Stimulated activated effector memory CD8-positive, alpha-beta T cell treated with anti-CD3 and anti-CD28 coated beads, Interleukin-12 subunit alpha, Interleukin-12 subunit beta, amount 100 ng/mL, for 72 hours (primary cell): ENCODE results near the gene XRCC1.

Source experiments
- ATAC-seq: fragments of 150-1000 bp; cut with Tn5 transposase; 2 replicates; pipeline ENCODE4 v1.10.0; 2021
- DNase-seq, 2 donors: peaks; one replicate each; pipeline ENCODE4 v3.0.0; 2021 to 2022; ENCODE audit warnings: low spot score in 2 of 2
- H3K27ac Mint-ChIP-seq: one replicate; pipeline ENCODE4 v1.8.0; 2022; ENCODE audit warnings: mild to moderate bottlenecking, mixed read lengths
- H3K36me3 Mint-ChIP-seq: one replicate; pipeline ENCODE4 v1.8.0; 2022; ENCODE audit warnings: mild to moderate bottlenecking, mixed read lengths
- H3K4me1 Mint-ChIP-seq: one replicate; pipeline ENCODE4 v1.8.0; 2022; ENCODE audit warnings: mixed read lengths
- H3K4me3 Mint-ChIP-seq: one replicate; pipeline ENCODE4 v1.8.0; 2022; ENCODE audit warnings: mild to moderate bottlenecking, mixed read lengths
- H3K9me3 Mint-ChIP-seq: one replicate; pipeline ENCODE4 v1.8.0; 2022; ENCODE audit warnings: mixed read lengths

The XRCC1 gene

DNA sequence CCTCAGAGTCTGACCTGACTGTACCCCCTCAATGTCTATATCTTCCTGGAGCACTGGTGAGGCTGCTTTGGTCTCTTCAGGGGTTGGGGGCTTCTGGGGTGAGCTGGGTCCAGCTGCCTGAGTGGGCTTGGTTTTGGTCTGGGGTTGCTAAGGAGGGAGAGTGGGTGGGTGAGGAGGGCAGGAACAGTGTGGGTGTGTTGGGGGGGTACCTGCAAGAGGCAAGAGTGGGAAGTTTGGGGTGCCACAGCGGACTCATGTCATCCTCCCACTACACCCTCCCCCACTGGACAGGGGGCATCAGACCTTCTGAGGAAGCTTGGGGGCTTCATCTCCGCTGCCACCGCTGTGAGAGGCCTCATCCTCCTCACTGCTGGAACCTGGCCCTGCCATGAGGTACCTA, 28.7 kb downstream of the XRCC1 start:
- no peaks in the 10 kb centered on the region for H3K9me3 Mint-ChIP-seq
- no peak for ATAC-seq
- no peaks in the 10 kb centered on the region for H3K4me1 Mint-ChIP-seq
- DNase-seq = no peak
- peaks cover 62% of the 10 kb centered on the region for H3K36me3 Mint-ChIP-seq
- no peak overlapping the region for H3K4me3 Mint-ChIP-seq
- H3K27ac Mint-ChIP-seq = peak overlapping the region; percentile 89

DNA sequence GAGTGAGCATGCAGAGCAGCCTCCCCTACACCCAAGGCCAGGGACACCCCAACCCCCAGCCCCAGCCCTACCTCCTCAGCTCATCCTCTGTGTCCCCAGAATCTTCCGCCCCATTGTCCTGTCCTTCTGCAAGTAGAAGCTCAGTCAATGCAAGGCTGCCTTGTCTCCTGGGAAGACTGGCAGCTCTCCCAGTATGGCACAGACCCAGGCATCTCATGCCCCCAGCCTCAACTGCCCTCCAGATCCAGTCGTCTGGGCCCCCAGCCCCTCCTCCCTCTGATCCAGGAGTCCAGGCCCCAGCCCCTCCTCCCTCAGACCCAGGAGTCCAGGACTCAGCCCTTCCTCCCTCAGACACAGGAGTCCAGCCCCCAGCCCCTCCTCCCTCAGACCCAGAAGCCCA, 29.3 kb downstream of the XRCC1 start:
- DNase-seq (no peak), ATAC-seq (no peak)
- peak overlapping the region; percentile 89 for H3K27ac Mint-ChIP-seq
- peaks cover 62% of the 10 kb centered on the region for H3K36me3 Mint-ChIP-seq
- H3K9me3 Mint-ChIP-seq = no peaks in the 10 kb centered on the region
- H3K4me1 Mint-ChIP-seq = no peaks in the 10 kb centered on the region
- H3K4me3 Mint-ChIP-seq = no peak overlapping the region

DNA sequence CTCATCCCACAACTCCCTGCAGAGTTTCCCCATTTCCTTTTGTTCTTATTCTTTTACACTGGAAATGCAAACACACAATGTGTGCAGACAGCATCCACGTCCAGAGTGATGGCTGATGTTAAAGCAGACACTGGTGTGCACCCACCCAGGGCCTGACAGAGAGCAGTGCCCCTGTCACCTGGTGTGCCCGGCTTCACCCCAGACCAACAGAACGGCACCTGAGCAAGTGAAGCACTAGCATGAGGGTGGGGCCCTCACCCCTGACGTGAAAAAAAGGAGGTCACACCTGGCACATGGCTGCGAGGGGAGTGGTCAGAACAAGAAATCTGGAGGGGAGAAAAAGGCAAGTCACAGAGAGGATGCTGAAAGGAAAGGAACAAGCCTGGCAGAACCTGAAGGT, 30.1 kb downstream of the XRCC1 start:
- ATAC-seq (no peak), DNase-seq (no peak)
- Mint-ChIP-seq H3K9me3 (no peaks in the 10 kb centered on the region), H3K36me3 (peaks cover 55% of the 10 kb centered on the region), H3K4me1 (no peaks in the 10 kb centered on the region), H3K27ac (peak overlapping the region; percentile 89), H3K4me3 (no peak overlapping the region)

DNA sequence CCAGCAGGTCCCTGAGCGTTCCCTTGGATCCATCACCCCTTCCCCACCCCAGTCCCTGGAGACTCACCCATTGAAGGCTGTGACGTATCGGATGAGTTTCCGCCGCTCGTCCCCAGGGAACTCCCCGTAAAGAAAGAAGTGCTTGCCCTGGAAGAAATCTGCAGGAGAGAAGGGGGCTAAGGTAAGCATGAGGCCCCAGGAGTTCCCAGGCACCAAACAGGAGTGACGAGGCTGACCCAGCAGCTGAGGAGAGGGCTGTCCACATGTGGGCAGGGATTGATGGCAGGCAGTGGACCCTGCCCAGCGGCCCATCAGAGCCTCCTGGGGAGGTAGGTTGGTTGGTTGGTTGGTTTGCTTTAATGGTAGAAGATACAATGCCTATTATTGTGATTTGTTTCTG, 31.2 kb downstream of the XRCC1 start:
- Mint-ChIP-seq H3K27ac (no peak overlapping the region), H3K4me3 (no peak overlapping the region), H3K4me1 (no peaks in the 10 kb centered on the region), H3K9me3 (peaks cover 3% of the 10 kb centered on the region), H3K36me3 (peaks cover 56% of the 10 kb centered on the region)
- DNase-seq = no peak
- ATAC-seq = no peak

DNA sequence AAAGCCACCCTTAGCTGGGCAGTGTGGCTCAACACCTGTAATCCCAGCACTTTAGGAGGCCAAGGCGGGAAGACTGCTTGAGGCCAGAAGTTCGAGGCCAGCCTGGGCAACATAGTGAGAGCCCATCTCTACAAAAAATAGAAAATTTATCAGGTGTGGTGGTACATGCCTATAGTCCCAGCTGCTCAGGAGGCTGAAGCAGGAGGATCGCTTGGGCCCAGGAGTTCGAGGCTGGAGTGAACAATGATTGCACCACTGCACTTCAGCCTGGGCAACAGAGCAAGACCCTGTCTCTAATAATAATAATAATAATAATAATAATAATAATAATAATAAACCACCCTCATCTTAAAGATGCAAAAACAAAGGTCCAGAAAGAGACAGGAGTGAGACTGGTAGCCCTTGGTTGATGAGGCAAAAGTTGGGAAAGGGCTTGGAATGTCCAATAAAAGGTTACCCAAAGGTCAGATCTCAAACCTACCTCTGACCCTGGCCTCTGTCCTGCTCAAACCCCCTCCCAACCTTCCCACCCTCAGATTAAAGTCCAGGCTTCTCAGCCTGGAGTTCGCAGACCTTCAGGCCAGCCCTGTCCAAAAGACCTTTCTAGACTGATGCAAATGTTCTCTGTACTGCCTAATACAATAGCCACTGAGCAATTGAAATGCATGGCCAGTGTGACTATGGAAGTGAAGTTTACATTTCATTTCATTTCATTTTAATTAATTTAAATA, 33.2 kb downstream of the XRCC1 start:
- DNase-seq (no peak), ATAC-seq (no peak)
- no peaks in the 10 kb centered on the region for H3K4me1 Mint-ChIP-seq
- H3K27ac Mint-ChIP-seq = no peak overlapping the region
- H3K4me3 Mint-ChIP-seq = no peak overlapping the region
- peaks cover 69% of the 10 kb centered on the region for H3K36me3 Mint-ChIP-seq
- H3K9me3 Mint-ChIP-seq = peaks cover 5% of the 10 kb centered on the region

DNA sequence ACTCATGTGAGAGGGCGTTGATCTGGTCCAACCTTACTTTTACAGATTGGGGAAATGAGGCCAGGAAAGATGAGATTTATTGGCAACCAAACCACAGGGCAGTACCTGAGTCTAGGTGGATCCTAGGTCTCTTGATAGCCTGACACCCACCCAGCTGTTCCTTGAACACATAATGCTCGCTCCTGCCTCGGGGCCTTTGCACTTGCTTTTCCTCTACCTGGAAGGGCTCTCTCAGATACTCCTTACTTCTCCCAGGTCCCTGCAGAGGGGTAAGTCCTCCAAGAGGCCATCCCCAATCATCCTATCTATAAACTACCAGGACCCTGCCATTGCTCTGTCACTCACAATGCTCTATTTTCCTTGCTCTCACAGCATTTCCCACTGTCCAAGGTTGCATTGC, 34.9 kb downstream of the XRCC1 start:
- peaks cover 72% of the 10 kb centered on the region for H3K36me3 Mint-ChIP-seq
- peaks cover 5% of the 10 kb centered on the region for H3K9me3 Mint-ChIP-seq
- no peak overlapping the region for H3K27ac Mint-ChIP-seq
- ATAC-seq = no peak
- H3K4me3 Mint-ChIP-seq = no peak overlapping the region
- H3K4me1 Mint-ChIP-seq = peaks cover 3% of the 10 kb centered on the region
- no peak for DNase-seq

DNA sequence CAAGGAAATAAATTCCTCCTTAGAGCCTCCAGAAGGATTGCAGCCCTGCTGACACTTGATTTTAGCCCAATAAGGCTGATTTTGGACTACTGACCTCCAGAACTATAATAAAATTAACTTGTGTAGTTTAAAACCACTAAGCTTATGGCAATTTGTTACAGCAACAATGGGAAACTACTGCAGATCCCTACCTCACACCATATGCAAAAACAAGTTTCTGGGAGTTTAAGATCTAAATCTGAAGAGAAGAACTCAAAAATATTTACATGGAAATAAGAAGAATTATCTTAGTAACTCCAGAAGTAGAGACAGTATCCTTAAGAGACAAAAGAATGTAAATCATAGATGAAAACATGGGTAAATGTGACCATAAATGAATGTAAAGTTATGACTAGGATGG, 36.4 kb downstream of the XRCC1 start:
- ATAC-seq = no peak
- H3K4me1 Mint-ChIP-seq = peaks cover 11% of the 10 kb centered on the region
- peaks cover 69% of the 10 kb centered on the region for H3K36me3 Mint-ChIP-seq
- DNase-seq = no peak
- no peak overlapping the region for H3K4me3 Mint-ChIP-seq
- no peak overlapping the region for H3K27ac Mint-ChIP-seq
- H3K9me3 Mint-ChIP-seq = peaks cover 5% of the 10 kb centered on the region

DNA sequence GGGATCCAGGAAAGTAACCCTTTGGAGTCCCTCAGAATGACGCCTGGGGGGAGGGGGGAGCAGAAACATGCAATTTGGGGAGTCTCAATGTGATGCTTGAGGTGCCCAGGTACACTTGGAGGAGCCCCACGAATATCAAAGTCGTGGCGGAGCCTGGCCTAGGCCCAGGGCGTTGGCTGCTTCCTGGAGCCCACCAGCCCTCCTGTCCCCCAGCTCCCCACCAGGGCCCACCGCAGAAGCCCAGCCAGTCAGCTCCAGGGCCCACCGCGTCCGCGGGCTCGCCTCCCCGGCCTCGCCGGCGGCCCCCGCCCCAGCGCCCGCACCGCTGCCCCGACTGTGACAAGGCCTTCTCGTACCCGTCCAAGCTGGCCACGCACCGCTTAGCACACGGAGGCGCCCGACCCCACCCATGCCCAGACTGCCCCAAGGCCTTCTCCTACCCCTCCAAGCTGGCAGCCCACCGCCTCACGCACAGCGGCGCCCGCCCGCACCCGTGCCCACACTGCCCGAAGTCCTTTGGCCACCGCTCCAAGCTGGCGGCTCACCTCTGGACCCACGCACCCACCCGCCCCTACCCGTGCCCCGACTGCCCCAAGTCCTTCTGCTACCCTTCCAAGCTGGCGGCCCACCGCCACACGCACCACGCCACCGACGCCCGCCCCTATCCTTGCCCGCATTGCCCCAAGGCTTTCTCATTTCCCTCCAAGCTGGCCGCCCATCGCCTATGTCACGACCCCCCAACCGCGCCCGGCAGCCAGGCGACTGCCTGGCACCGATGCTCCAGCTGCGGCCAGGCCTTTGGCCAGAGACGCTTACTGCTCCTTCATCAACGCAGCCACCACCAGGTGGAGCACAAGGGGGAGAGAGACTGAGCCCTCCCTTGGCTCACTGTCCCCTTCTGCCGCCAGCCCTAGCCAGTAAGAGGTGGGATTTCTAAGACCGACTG, 40.2 kb downstream of the XRCC1 start:
- peak overlapping the region; percentile 46 for H3K4me3 Mint-ChIP-seq
- peaks cover 5% of the 10 kb centered on the region for H3K9me3 Mint-ChIP-seq
- no peak for ATAC-seq
- peak overlapping the region; percentile 83 for H3K27ac Mint-ChIP-seq
- peak in 1 of 2 donors; percentile 57 for DNase-seq
- peaks cover 55% of the 10 kb centered on the region for H3K36me3 Mint-ChIP-seq
- H3K4me1 Mint-ChIP-seq = peaks cover 27% of the 10 kb centered on the region

DNA sequence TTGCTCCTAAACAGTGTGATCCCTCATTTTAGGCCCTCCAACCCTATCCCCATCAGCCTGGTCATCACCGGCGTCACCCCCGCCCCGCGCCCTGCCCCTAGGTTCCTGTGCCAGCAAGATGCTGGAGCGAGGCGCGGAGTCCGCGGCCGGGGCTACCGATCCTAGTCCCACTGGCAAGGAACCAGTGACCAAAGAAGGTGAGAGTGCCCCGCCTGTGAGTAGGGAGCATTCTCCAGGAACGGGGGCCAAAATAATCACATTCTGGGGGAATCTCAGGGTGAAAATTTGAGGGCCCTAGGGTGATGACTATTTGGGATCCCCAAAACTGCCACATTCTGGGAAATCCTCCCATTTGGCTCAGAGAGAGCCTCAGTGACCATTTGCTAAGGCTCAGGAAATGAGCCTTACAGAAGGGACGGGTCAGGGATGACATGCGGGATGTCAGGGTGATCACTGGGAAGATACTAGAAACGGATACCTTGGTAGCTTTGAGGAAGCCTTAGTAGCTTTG, 41.0 kb downstream of the XRCC1 start:
- peaks cover 47% of the 10 kb centered on the region for H3K36me3 Mint-ChIP-seq
- peak overlapping the region; percentile 90 for H3K27ac Mint-ChIP-seq
- H3K4me3 Mint-ChIP-seq = peak overlapping the region; percentile 90
- no peak for ATAC-seq
- peaks cover 5% of the 10 kb centered on the region for H3K9me3 Mint-ChIP-seq
- DNase-seq = no peak
- peaks cover 27% of the 10 kb centered on the region for H3K4me1 Mint-ChIP-seq

DNA sequence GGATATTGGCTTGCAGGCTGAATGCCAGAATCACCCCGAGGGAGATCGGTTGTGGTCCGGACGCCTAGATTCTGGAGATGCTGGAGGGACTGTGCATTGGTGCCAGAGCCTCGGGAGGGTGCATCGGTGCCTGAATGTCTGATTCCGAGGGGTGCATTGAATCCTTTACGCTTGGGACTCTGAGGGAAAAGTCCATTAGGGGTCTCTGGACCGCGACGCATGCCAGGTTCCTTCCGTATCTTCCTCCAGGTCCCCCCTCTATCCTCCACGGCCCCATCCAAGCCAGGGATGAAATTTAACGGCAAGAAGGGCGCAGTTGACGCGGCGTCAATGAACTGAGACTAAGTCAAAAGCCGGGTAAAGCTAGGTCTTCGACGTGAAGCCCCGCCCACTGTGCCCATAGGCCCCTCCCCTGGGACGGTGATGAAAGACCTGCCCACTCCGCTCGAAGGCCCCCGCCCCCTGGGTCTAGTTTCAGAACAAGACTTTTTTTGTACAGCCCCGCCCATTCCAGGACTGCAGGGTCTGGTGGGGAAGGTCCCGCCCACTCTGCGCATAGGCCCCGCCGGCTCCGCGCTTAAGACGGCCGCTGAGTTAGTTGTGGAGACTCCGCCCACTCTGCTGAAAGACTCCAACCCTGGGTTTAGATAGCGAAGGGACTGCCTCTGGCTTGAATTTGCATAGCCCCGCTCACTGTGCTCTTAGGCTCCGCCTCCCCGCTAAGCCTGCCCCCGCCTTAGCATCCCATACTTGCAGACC, 41.6 kb downstream of the XRCC1 start:
- ATAC-seq = peak; percentile 80
- Mint-ChIP-seq H3K4me1 (peaks cover 27% of the 10 kb centered on the region), H3K4me3 (peak overlapping the region; percentile 90), H3K9me3 (no peaks in the 10 kb centered on the region), H3K27ac (peak overlapping the region; percentile 90), H3K36me3 (peaks cover 42% of the 10 kb centered on the region)
- DNase-seq = peak; percentile 86 to 98

DNA sequence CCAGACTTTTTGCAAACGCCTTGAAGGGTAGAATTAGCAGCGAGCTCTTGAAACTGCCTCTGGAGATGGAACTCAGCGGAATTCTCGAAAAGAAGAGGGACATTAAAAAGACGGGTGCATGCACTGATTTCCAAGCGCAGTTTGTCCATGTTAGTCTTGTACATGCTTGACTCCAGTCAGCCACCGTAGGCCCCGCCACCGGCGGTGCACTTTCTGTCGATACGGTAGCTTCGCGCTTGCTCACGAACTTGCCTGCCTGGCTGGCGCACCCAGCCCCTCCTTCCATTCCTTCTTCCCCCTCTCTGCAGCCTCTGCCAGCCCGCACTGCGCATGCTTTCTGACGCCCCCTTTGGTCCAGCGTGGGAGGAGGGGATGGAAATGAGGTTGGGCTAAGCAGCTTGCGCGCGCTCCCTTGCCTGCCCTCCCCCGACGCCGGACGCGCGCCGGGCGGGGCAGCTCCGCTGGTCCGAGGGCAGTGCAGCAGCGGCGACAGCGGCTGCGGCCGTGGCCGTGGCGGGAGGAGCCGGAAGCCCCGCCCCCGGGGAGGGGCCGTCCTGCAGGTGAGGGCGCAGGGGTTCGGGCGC, 42.3 kb downstream of the XRCC1 start, which contains the start of gene ZNF575:
ZNF575 (plus strand) TSS at position 227 of the 584 bp plus-strand sequence. CDS start 1,235 bp downstream, outside the sequence.
- peak; percentile 78 for ATAC-seq
- H3K27ac Mint-ChIP-seq = peak within 1 kb of the TSS; percentile 90
- peak; percentile 71 to 94 for DNase-seq
- H3K36me3 Mint-ChIP-seq = peaks cover 35% of the 10 kb centered on the region
- H3K9me3 Mint-ChIP-seq = no peaks in the 10 kb centered on the region
- H3K4me3 Mint-ChIP-seq = peak within 1 kb of the TSS; percentile 90
- peaks cover 27% of the 10 kb centered on the region for H3K4me1 Mint-ChIP-seq

DNA sequence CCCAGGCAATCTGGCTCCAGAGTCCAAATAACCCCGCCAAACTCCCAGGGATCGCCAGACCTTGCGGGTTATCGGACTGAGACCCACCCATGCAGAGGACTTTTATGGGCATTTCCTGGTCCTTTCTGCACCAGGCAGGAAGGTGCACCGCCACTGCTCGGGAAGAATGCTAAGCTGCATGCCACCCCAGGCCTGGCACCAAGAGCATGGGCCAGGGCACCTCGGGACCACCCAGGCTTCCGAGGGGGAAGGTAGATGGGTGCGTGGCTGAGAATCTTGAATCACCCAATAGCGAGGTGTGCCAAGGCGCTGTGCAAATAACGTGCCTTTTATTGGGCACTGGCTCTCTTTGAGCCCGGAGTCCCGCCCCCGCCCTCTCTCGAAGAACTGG, 42.8 kb downstream of the XRCC1 start:
- peak overlapping the region; percentile 90 for H3K27ac Mint-ChIP-seq
- H3K4me3 Mint-ChIP-seq = peak overlapping the region; percentile 90
- no peaks in the 10 kb centered on the region for H3K9me3 Mint-ChIP-seq
- peaks cover 31% of the 10 kb centered on the region for H3K4me1 Mint-ChIP-seq
- peaks cover 32% of the 10 kb centered on the region for H3K36me3 Mint-ChIP-seq
- DNase-seq = no peak
- ATAC-seq = peak; percentile 12

DNA sequence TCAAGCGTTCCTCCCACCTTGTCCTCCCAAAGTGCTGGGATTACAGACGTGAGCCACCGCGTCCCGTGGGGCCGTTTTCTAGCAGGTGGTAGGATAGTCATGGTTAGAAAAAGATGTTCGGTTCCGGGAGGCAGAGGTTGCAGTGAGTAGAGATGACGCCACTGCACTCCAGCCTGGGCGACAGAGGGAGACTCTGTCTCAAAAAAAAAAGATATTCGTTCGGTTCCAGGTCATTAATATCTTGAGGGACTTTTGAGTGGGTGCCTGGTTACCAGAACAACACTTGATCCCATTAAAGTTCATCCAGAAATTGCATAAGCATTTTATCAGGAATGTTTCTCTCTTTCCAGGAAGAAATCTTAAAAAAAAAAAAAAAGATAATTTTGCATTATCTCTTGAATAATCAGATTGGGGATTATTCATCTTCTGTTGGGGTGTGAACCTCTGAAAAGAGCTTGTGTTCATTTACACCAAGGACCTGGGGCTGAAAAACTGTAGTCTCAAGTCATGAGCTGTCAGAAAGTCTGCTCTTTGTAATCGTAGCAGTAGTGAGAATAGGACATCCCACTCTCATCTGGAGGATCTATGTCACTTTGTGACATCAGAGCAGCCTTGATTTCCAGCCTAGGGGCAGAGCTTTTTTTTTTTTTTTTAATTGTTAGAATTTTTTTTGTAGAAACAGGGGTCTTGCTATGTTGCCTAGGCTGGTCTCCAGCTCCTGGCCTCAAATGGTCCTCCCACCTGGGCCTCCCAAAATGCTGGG, 47.3 kb downstream of the XRCC1 start:
- Mint-ChIP-seq H3K36me3 (peaks cover 21% of the 10 kb centered on the region), H3K4me1 (peaks cover 40% of the 10 kb centered on the region), H3K4me3 (peak overlapping the region; percentile 92), H3K9me3 (no peaks in the 10 kb centered on the region), H3K27ac (peak overlapping the region; percentile 63)
- peak; percentile 38 for ATAC-seq
- DNase-seq = no peak
